ENCODE data around the gene DNAJC18.

- TF ChIP-seq CTCF (IDR thresholded peaks at IDR 0.05) = no peak
- TF ChIP-seq POLR2A (IDR thresholded peaks at IDR 0.05) = no peak
- no peak for TF ChIP-seq POLR2AphosphoS5 (IDR thresholded peaks at IDR 0.05)
Observed at GRCh38 chr5:139460455-139460854, 21.1 kb upstream of the DNAJC18 start.
